GM18873 (cell line): ENCODE data around the gene ARHGEF19.
"Not testable (repeated sequence)": the region's sequence is repeated elsewhere in the genome, so short reads cannot be mapped to it uniquely, and the experiment has no call there.

Experiments used
- ATAC-seq: cut with Tn5 transposase; IDR thresholded peaks from one replicate; pipeline ENCODE4 v1.9.1; 2021; ENCODE audit warnings: mild to moderate bottlenecking, moderate library complexity, moderate number of reproducible peaks; ENCODE audit not compliant: unreplicated experiment, low FRiP score

Gene ARHGEF19

GRCh38 chr1:16171314-16172151 is 40.9 kb downstream of the ARHGEF19 start:
- ATAC-seq, result no peak

- no peak for ATAC-seq
These were observed 42.2 kb downstream of the ARHGEF19 start for GRCh38 chr1:16170283-16170673.

GRCh38 chr1:16168622-16169360 is 43.7 kb downstream of the ARHGEF19 start:
- no peak for ATAC-seq

- not testable (repeated sequence) for ATAC-seq
These were observed 44.3 kb downstream of the ARHGEF19 start for GRCh38 chr1:16168144-16168495.

GRCh38 chr1:16167331-16168143 is 44.9 kb downstream of the ARHGEF19 start:
- no peak for ATAC-seq

GRCh38 chr1:16166117-16166516 is 46.3 kb downstream of the ARHGEF19 start:
- ATAC-seq, result no peak

- no peak for ATAC-seq
These were observed 46.9 kb downstream of the ARHGEF19 start for GRCh38 chr1:16165548-16165947.

- no peak for ATAC-seq
These were observed 47.4 kb downstream of the ARHGEF19 start for GRCh38 chr1:16165073-16165364.

- no peak for ATAC-seq
These were observed 48.0 kb downstream of the ARHGEF19 start for GRCh38 chr1:16164213-16165072.

GRCh38 chr1:16163608-16164212 is 48.7 kb downstream of the ARHGEF19 start:
- not testable (repeated sequence) for ATAC-seq

- ATAC-seq, result no peak
These were observed 50.2 kb downstream of the ARHGEF19 start for GRCh38 chr1:16162163-16162822.

- no peak for ATAC-seq
These were observed 50.7 kb downstream of the ARHGEF19 start for GRCh38 chr1:16161717-16162116.

GRCh38 chr1:16158993-16159831 is 53.2 kb downstream of the ARHGEF19 start:
- no peak for ATAC-seq

GRCh38 chr1:16158025-16158424 is 54.4 kb downstream of the ARHGEF19 start:
- no peak for ATAC-seq

GRCh38 chr1:16156848-16157495 is 55.5 kb downstream of the ARHGEF19 start:
- no peak for ATAC-seq

GRCh38 chr1:16155537-16156410 is 56.7 kb downstream of the ARHGEF19 start, which contains the start of gene EPHA2:
Gene EPHA2, minus strand, starts transcription at chr1:16156069. Its CDS starts 137 bp downstream, at chr1:16155932.
- no peak for ATAC-seq
